GM19043 (cell line): Measurements from ENCODE around the gene SLC39A9.
"Not testable (repeated sequence)": the region's sequence is repeated elsewhere in the genome, so short reads cannot be mapped to it uniquely, and the experiment has no call there.

Experiments used
- ATAC-seq: cut with Tn5 transposase; IDR thresholded peaks from one replicate; pipeline ENCODE4 v1.9.1; 2021; ENCODE audit warnings: low read depth; ENCODE audit not compliant: unreplicated experiment

SLC39A9 gene

GRCh38 chr14:69495341-69495921 lies 96.9 kb downstream of the SLC39A9 start:
- no peak for ATAC-seq

GRCh38 chr14:69497866-69498265 lies 99.4 kb downstream of the SLC39A9 start:
- ATAC-seq = not testable (repeated sequence)

GRCh38 chr14:69498286-69498685 lies 99.8 kb downstream of the SLC39A9 start:
- ATAC-seq = not testable (repeated sequence)

- no peak for ATAC-seq
Observed at GRCh38 chr14:69499436-69499835, 100.9 kb downstream of the SLC39A9 start.

- no peak for ATAC-seq
Observed at GRCh38 chr14:69500096-69500495, 101.6 kb downstream of the SLC39A9 start.

- no peak for ATAC-seq
Observed at GRCh38 chr14:69500736-69501135, 102.2 kb downstream of the SLC39A9 start.

- ATAC-seq = no peak
Observed at GRCh38 chr14:69501423-69501838, 102.9 kb downstream of the SLC39A9 start.

GRCh38 chr14:69504775-69505174 lies 106.3 kb downstream of the SLC39A9 start:
- no peak for ATAC-seq

GRCh38 chr14:69505338-69506240 lies 107.1 kb downstream of the SLC39A9 start:
- ATAC-seq = no peak

- ATAC-seq = no peak
Observed at GRCh38 chr14:69506241-69506595, 107.7 kb downstream of the SLC39A9 start.
